IMR-90 (cell line): ENCODE data around the gene SLC12A7. TPM values are rescaled to one million over a fixed set of nuclear protein-coding genes. Genes with fewer than 3 reads are reported as not detected.

Experiments used
- ATAC-seq: fragments of 200-7000 bp; cut with Tn5 transposase; 2 replicates; pipeline ENCODE4 v1.9.1; 2020; ENCODE audit warnings: low read depth, mild to moderate bottlenecking, moderate library complexity
- BruUV-seq: library from RNA; stranded (reverse); fragments of 400-500 nt; replicated peaks from 2 replicates; lab custom pipeline; 2021; lab: Mats Ljungman, UMichigan
- CTCF ChIA-PET: fragments of 300-600 bp; formaldehyde crosslinking; extraction: SDS; loops from one replicate; lab custom pipeline; 2021; ENCODE audit warnings: antibody characterized with exemption; lab: Yijun Ruan, JAX
- POLR2A ChIA-PET: fragments of 300-600 bp; sonication (Branson Sonifier 250); formaldehyde crosslinking; loops from one replicate; lab custom pipeline; 2022; ENCODE audit warnings: antibody characterized with exemption; ENCODE audit not compliant: unreplicated experiment; lab: Charles Lee
- DNase-seq: peaks from one replicate; pipeline ENCODE4 v3.0.0; 2013
- H2AFZ ChIP-seq: replicated peaks from 2 replicates; pipeline ENCODE3; 2013; ENCODE audit warnings: low read length, mild to moderate bottlenecking; ENCODE audit not compliant: poor library complexity
- H2AK5ac ChIP-seq: 2 replicates; pipeline ENCODE4 v1.6.1; 2013; ENCODE audit warnings: low read depth, low read length, inconsistent platforms
- H2AK9ac ChIP-seq: replicated peaks from 2 replicates; pipeline ENCODE3; 2013; ENCODE audit warnings: mild to moderate bottlenecking, low read depth, low read length, moderate library complexity; ENCODE audit not compliant: poor library complexity
- H2BK120ac ChIP-seq: 2 replicates; pipeline ENCODE4 v1.6.1; 2013; ENCODE audit warnings: low read depth, low read length, inconsistent platforms
- H2BK15ac ChIP-seq: 3 replicates; pipeline ENCODE4 v1.6.1; 2013; ENCODE audit warnings: low read depth, low read length, inconsistent platforms
- H2BK20ac ChIP-seq: 2 replicates; pipeline ENCODE4 v1.6.1; 2013; ENCODE audit warnings: low read depth, mild to moderate bottlenecking, inconsistent platforms, low read length, moderate library complexity
- H2BK5ac ChIP-seq: 2 replicates; pipeline ENCODE4 v1.6.1; 2013; ENCODE audit warnings: mild to moderate bottlenecking, low read depth, low read length, inconsistent platforms; ENCODE audit not compliant: poor library complexity, severe bottlenecking
- H3K14ac ChIP-seq: replicated peaks from 2 replicates; pipeline ENCODE4 v1.6.1; 2013; ENCODE audit warnings: low read depth, low read length, inconsistent platforms
- H3K18ac ChIP-seq: 2 replicates; pipeline ENCODE4 v1.6.1; 2013; ENCODE audit warnings: low read depth, low read length, control low read depth
- H3K23ac ChIP-seq: 2 replicates; pipeline ENCODE4 v1.6.1; 2013; ENCODE audit warnings: low read depth, low read length, inconsistent platforms
- H3K27ac ChIP-seq: 2 replicates; pipeline ENCODE4 v1.5.1; 2013; ENCODE audit warnings: mild to moderate bottlenecking, control low read depth, low read length; ENCODE audit not compliant: insufficient read depth
- H3K27me3 ChIP-seq: 2 replicates; pipeline ENCODE4 v1.6.1; 2013; ENCODE audit warnings: low read length; ENCODE audit not compliant: control insufficient read depth, insufficient read depth
- H3K36me3 ChIP-seq: 2 replicates; pipeline ENCODE4 v1.6.1; 2013; ENCODE audit warnings: low read length, mixed read lengths; ENCODE audit not compliant: control insufficient read depth, insufficient read depth
- H3K4ac ChIP-seq: 2 replicates; pipeline ENCODE4 v1.6.1; 2013; ENCODE audit warnings: low read depth, low read length, inconsistent platforms
- H3K4me1 ChIP-seq: 2 replicates; pipeline ENCODE4 v1.6.1; 2013; ENCODE audit warnings: low read length, mixed read lengths; ENCODE audit not compliant: control insufficient read depth, insufficient read depth
- H3K4me2 ChIP-seq: 2 replicates; pipeline ENCODE4 v1.6.1; 2013; ENCODE audit warnings: low read depth, mild to moderate bottlenecking, control low read depth, low read length, moderate library complexity
- H3K4me3 ChIP-seq: 2 replicates; pipeline ENCODE4 v1.5.1; 2013; ENCODE audit warnings: low read depth, mild to moderate bottlenecking, control low read depth, low read length, moderate library complexity; ENCODE audit not compliant: insufficient read depth
- H3K56ac ChIP-seq: 2 replicates; pipeline ENCODE4 v1.6.1; 2013; ENCODE audit warnings: low read length, inconsistent platforms; ENCODE audit not compliant: insufficient read depth; ENCODE audit errors: extremely low read depth
- H3K79me1 ChIP-seq, 2 experiments: 2 replicates each; pipeline ENCODE4 v1.6.1; 2013; ENCODE audit warnings: low read length in 2 of 2, inconsistent platforms in 1 of 2, low read depth in 1 of 2
- H3K9ac ChIP-seq: 2 replicates; pipeline ENCODE4 v1.6.1; 2013; ENCODE audit warnings: low read depth, low read length, control low read depth
- H3K9me1 ChIP-seq: 2 replicates; pipeline ENCODE4 v1.6.1; 2013; ENCODE audit warnings: low read length, inconsistent platforms; ENCODE audit not compliant: insufficient read depth
- H3K9me3 ChIP-seq: 2 replicates; pipeline ENCODE4 v1.6.1; 2013; ENCODE audit warnings: low read length; ENCODE audit not compliant: control insufficient read depth, insufficient read depth
- H4K20me1 ChIP-seq: 2 replicates; pipeline ENCODE4 v1.6.1; 2013; ENCODE audit warnings: low read length, inconsistent platforms; ENCODE audit not compliant: insufficient read depth
- H4K5ac ChIP-seq: 2 replicates; pipeline ENCODE4 v1.6.1; 2013; ENCODE audit warnings: mild to moderate bottlenecking, low read depth, low read length, control low read depth
- H4K8ac ChIP-seq, 2 experiments: 2 replicates each; pipeline ENCODE4 v1.6.1; 2013; ENCODE audit warnings: low read depth in 2 of 2, low read length in 2 of 2, control low read depth in 1 of 2, inconsistent platforms in 1 of 2
- H4K91ac ChIP-seq: 2 replicates; pipeline ENCODE4 v1.6.1; 2013; ENCODE audit warnings: low read depth, low read length, inconsistent platforms; ENCODE audit not compliant: insufficient read depth
- CHD1 ChIP-seq: IDR thresholded peaks from 2 replicates; pipeline ENCODE4 v1.6.1; 2012; ENCODE audit warnings: low read depth, low read length, improper control_type of control experiment
- POLR2A ChIP-seq: IDR thresholded peaks from 2 replicates; pipeline ENCODE4 v1.6.1; 2012; ENCODE audit warnings: mild to moderate bottlenecking, low read depth, low read length
- WGBS, 2 experiments: methylation state at CpG; one replicate each; pipeline versions ENCODE4 v1.1.5 to v1.1.7; 2013; ENCODE audit warnings: missing lambda C conversion rate in 2 of 2; ENCODE audit not compliant: insufficient read length in 1 of 2; ENCODE audit errors: extremely low coverage in 2 of 2; 5-methylcytosine and 5-hydroxymethylcytosine counted together
- dilution Hi-C: fragments of 300-500 bp; cut with HindIII; formaldehyde crosslinking; loops from one replicate; pipeline ENCODE4 v1.14.3; 2018; ENCODE audit warnings: low sequenced_read_pairs; ENCODE audit not compliant: unreplicated experiment
- in situ Hi-C: fragments of 300-500 bp; cut with MboI; formaldehyde crosslinking; loops from 3 replicates; pipeline ENCODE4 v1.14.3; 2019; ENCODE audit warnings: low sequenced_read_pairs, inconsistent platforms, mixed read lengths
- intact Hi-C: fragments of 100-400 bp; cut with micrococcal nuclease; formaldehyde crosslinking; loops from 2 replicates; pipeline ENCODE4 v1.10.0; 2022
- polyA plus RNA-seq, 3 experiments: library from polyadenylated mRNA; depleted of rRNA; stranded (reverse); fragments of >200 nt; gene quantifications; 2 replicates each; pipeline ENCODE4 v1.2.3, GENCODE V29; 2012; ENCODE audit warnings: low replicate concordance in 1 of 3
- total RNA-seq: library from RNA; depleted of rRNA; stranded (reverse); fragments of >200 nt; gene quantifications from 2 replicates; pipeline ENCODE4 v1.2.3, GENCODE V29; 2012

Gene SLC12A7
- total and polyA plus RNA-seq, 2 of the 4 experiments (the other 2 are of a cell fraction): 3.0 to 6.1 TPM

GRCh38 chr5:1014346-1014745 is 97.5 kb downstream of the SLC12A7 start:
- H3K4ac ChIP-seq: no peak overlapping the region
- POLR2A ChIA-PET: no interaction called here
- H3K79me1 ChIP-seq: no peaks in the 10 kb centered on the region
- intact Hi-C loops (no loop called here), dilution Hi-C loops (no loop called here), in situ Hi-C loops (no loop called here)
- H3K9ac ChIP-seq: no peak overlapping the region
- H3K27ac ChIP-seq: no peak overlapping the region
- H2BK5ac ChIP-seq: no peak overlapping the region
- no peaks in the 10 kb centered on the region for H3K36me3 ChIP-seq
- no TSS peak for BruUV-seq
- H4K5ac ChIP-seq: no peak overlapping the region
- H3K4me3 ChIP-seq: no peak overlapping the region
- H2AFZ ChIP-seq: no peak overlapping the region
- ATAC-seq (no peak), DNase-seq (no peak)
- no peaks in the 10 kb centered on the region for H4K20me1 ChIP-seq
- H2AK9ac ChIP-seq: no peak overlapping the region
- H3K18ac ChIP-seq: no peak overlapping the region
- 84% methylated on average over 6 of the region's 14 CpGs; no CpG with 5 or more reads in 1 of the 2 experiments for WGBS, 2 experiments
- H3K14ac ChIP-seq: no peak overlapping the region
- H3K9me1 ChIP-seq: no peaks in the 10 kb centered on the region
- H3K4me2 ChIP-seq: no peak overlapping the region
- TF ChIP-seq POLR2A (no peak), CHD1 (no peak)
- H3K9me3 ChIP-seq: no peaks in the 10 kb centered on the region
- no peak overlapping the region for H2BK120ac ChIP-seq
- peaks cover 49% of the 10 kb centered on the region for H3K27me3 ChIP-seq
- CTCF ChIA-PET: no interaction called here
- H3K56ac ChIP-seq: no peak overlapping the region
- no peak overlapping the region for H2BK15ac ChIP-seq
- no peaks in the 10 kb centered on the region for H3K4me1 ChIP-seq
- no peak overlapping the region for H2AK5ac ChIP-seq
- H2BK20ac ChIP-seq: no peak overlapping the region
- no peak overlapping the region for H4K91ac ChIP-seq
- no peak overlapping the region for H3K23ac ChIP-seq
- no peak overlapping the region for H4K8ac ChIP-seq
